ENCODE data around the gene KCTD3. TPM values are rescaled to one million over a fixed set of nuclear protein-coding genes. Genes with fewer than 3 reads are reported as not detected.

KCTD3 gene
- total RNA-seq, 4 donors from 2014 or later: 41.8 to 84.5 (median 49.1) TPM

- TF ChIP-seq CTCF (IDR thresholded peaks at IDR 0.05): no peak
- no peak for ATAC-seq (ENCODE audit: low FRiP score)
These were observed 24.8 kb upstream of the KCTD3 start for GRCh38 chr1:215542301-215542700.

GRCh38 chr1:215543191-215543606 is 23.9 kb upstream of the KCTD3 start:
- no peak for TF ChIP-seq CTCF (IDR thresholded peaks at IDR 0.05)
- no peak for ATAC-seq (ENCODE audit: low FRiP score)
- no peak for DNase-seq (ENCODE audit: low spot score)

More at GRCh38 chr1:215542301-215542700, 24.8 kb upstream of the KCTD3 start:
- DNase-seq (ENCODE audit: low spot score): no peak

- no peak for DNase-seq (ENCODE audit: low spot score)
- no peak for TF ChIP-seq CTCF (IDR thresholded peaks at IDR 0.05)
- no peak for ATAC-seq (ENCODE audit: low FRiP score)
These were observed 23.3 kb upstream of the KCTD3 start for GRCh38 chr1:215543806-215544205.

GRCh38 chr1:215544566-215544965 is 22.5 kb upstream of the KCTD3 start:
- DNase-seq (ENCODE audit: low spot score) (no peak), ATAC-seq (ENCODE audit: low FRiP score) (no peak)
- no peak for TF ChIP-seq CTCF (IDR thresholded peaks at IDR 0.05)

GRCh38 chr1:215545096-215545495 is 22.0 kb upstream of the KCTD3 start:
- ATAC-seq (ENCODE audit: low FRiP score) (no peak), DNase-seq (ENCODE audit: low spot score) (no peak)
- TF ChIP-seq CTCF (IDR thresholded peaks at IDR 0.05): no peak

- no peak for ATAC-seq (ENCODE audit: low FRiP score)
- TF ChIP-seq CTCF (IDR thresholded peaks at IDR 0.05): no peak
- no peak for DNase-seq (ENCODE audit: low spot score)
These were observed 20.1 kb upstream of the KCTD3 start for GRCh38 chr1:215547011-215547410.

- no peak for ATAC-seq (ENCODE audit: low FRiP score)
These were observed 15.3 kb upstream of the KCTD3 start for GRCh38 chr1:215551806-215552205.

More at GRCh38 chr1:215551806-215552205, 15.3 kb upstream of the KCTD3 start:
- no peak for DNase-seq (ENCODE audit: low spot score)
- TF ChIP-seq CTCF (IDR thresholded peaks at IDR 0.05): no peak
